ENCODE data around the gene KAT6B. TPM values are rescaled to one million over a fixed set of nuclear protein-coding genes. Genes with fewer than 3 reads are reported as not detected.

The KAT6B gene
- total RNA-seq, 1 experiment from 2014 or later: 14.9 TPM

DNA sequence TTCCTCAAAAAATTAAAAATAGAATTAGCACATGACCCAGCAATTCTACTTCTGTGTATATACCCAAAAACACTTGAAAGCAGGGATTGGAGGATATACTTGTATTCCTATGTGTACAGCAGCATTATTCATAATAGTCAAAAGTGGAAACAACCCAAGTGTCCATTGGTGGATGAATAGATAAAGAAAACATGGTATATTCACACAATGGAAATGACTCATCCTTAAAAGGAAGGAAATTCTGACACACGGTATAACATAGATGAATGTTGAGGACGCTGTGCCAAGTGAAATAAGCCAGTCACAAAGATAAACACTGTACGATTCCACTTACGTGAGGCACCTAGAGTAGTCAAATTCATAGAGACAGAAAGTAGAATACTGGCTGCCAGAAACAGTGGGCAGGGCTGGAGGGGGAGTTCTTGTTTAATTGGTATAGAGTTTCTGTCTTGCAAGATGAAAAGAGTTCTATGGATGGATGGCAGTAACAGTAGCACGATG is 26.6 kb upstream of the KAT6B start:
- no peak overlapping the region for H3K27ac Mint-ChIP-seq (ENCODE audit: unreplicated experiment)
- no peaks in the 10 kb centered on the region for H3K27me3 Mint-ChIP-seq (ENCODE audit: insufficient read depth, unreplicated experiment)
- no peaks in the 10 kb centered on the region for H3K36me3 Mint-ChIP-seq (ENCODE audit: insufficient read depth, unreplicated experiment)
- H3K4me3 Mint-ChIP-seq (ENCODE audit: unreplicated experiment): no peak overlapping the region
- intact Hi-C loops (cut with micrococcal nuclease; ENCODE audit: unreplicated experiment): no loop called here
- Histone ChIP-seq H3K9me3 (no peaks in the 10 kb centered on the region; the same call in 1 of the 2 replicates), H3K27me3 (replicated peaks; ENCODE audit: control insufficient read depth, insufficient read depth, low read length) (no peaks in the 10 kb centered on the region), H3K4me3 (ENCODE audit: low read depth, low read length) (no peak overlapping the region), H3K4me1 (no peaks in the 10 kb centered on the region), H3K36me3 (ENCODE audit: control insufficient read depth, insufficient read depth, low read length) (no peaks in the 10 kb centered on the region)
- TF ChIP-seq, protein P1, sequence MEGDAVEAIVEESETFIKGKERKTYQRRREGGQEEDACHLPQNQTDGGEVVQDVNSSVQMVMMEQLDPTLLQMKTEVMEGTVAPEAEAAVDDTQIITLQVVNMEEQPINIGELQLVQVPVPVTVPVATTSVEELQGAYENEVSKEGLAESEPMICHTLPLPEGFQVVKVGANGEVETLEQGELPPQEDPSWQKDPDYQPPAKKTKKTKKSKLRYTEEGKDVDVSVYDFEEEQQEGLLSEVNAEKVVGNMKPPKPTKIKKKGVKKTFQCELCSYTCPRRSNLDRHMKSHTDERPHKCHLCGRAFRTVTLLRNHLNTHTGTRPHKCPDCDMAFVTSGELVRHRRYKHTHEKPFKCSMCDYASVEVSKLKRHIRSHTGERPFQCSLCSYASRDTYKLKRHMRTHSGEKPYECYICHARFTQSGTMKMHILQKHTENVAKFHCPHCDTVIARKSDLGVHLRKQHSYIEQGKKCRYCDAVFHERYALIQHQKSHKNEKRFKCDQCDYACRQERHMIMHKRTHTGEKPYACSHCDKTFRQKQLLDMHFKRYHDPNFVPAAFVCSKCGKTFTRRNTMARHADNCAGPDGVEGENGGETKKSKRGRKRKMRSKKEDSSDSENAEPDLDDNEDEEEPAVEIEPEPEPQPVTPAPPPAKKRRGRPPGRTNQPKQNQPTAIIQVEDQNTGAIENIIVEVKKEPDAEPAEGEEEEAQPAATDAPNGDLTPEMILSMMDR (IDR thresholded peaks at IDR 0.05; ENCODE audit: insufficient read depth in 1 of 2, low read depth in 1 of 2, low read length in 1 of 2, severe bottlenecking in 1 of 2, unreplicated experiment in 1 of 2): no peak
- ChIA-PET CTCF (no interaction called here), POLR2A (no interaction called here)
- DNase-seq: no peak
- H3K9me3 Mint-ChIP-seq (ENCODE audit: unreplicated experiment): no peaks in the 10 kb centered on the region
- BruUV-seq (replicated peaks): no TSS peak
- no peaks in the 10 kb centered on the region for H3K4me1 Mint-ChIP-seq (ENCODE audit: low read depth, unreplicated experiment)

DNA sequence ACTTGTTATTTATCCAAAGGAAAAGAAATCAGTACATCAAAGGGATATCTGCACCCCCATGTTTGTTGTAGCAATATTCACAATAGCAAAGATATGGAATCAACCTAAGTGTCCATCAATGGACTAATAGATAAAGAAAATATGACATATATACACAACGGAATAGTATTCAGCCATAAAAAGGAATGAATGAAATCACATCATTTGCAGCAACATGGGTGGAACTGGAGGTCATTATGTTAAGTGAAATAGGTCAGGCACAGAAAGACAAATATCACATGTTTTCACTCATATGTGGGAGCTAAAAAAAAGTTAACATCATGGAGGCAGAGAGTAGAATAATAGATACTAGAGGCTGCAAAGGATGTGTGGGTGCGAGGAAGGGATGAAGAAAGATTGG is 25.0 kb upstream of the KAT6B start:
- ChIA-PET CTCF (no interaction called here), POLR2A (no interaction called here)
- no peak for DNase-seq
- H3K27me3 Mint-ChIP-seq (ENCODE audit: insufficient read depth, unreplicated experiment): no peaks in the 10 kb centered on the region
- H3K4me3 Mint-ChIP-seq (ENCODE audit: unreplicated experiment): no peak overlapping the region
- no peaks in the 10 kb centered on the region for H3K4me1 Mint-ChIP-seq (ENCODE audit: low read depth, unreplicated experiment)
- H3K27ac Mint-ChIP-seq (ENCODE audit: unreplicated experiment): no peak overlapping the region
- BruUV-seq (replicated peaks): no TSS peak
- Histone ChIP-seq H3K4me1 (no peaks in the 10 kb centered on the region), H3K27me3 (replicated peaks; ENCODE audit: control insufficient read depth, insufficient read depth, low read length) (no peaks in the 10 kb centered on the region), H3K4me3 (ENCODE audit: low read depth, low read length) (no peak overlapping the region), H3K9me3 (no peaks in the 10 kb centered on the region; the same call in 1 of the 2 replicates), H3K36me3 (ENCODE audit: control insufficient read depth, insufficient read depth, low read length) (no peaks in the 10 kb centered on the region)
- intact Hi-C loops (cut with micrococcal nuclease; ENCODE audit: unreplicated experiment): no loop called here
- H3K9me3 Mint-ChIP-seq (ENCODE audit: unreplicated experiment): no peaks in the 10 kb centered on the region
- H3K36me3 Mint-ChIP-seq (ENCODE audit: insufficient read depth, unreplicated experiment): no peaks in the 10 kb centered on the region
- TF ChIP-seq, protein P1 (IDR thresholded peaks at IDR 0.05; ENCODE audit: insufficient read depth in 1 of 2, low read depth in 1 of 2, low read length in 1 of 2, severe bottlenecking in 1 of 2, unreplicated experiment in 1 of 2): no peak

DNA sequence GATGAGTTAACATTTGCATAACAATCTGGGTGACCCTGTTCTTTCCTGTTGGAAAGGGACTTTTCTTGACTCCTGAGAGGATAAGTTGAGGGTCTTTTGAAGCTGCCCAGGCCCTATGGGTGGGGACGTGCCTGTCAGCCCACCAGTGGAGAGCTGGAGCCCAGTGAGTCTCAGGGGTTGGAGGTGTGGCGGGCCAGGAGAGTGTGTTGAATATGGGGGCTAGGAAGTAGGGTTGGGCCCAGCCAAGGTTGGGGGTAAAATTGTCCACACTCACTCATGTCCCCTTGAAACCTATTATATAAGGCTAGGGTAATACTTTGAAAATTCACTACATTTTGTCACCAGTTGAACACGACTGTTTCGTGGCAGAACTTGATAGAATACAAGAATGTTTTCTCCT is 17.9 kb upstream of the KAT6B start:
- H3K9me3 Mint-ChIP-seq (ENCODE audit: unreplicated experiment): no peaks in the 10 kb centered on the region
- H3K4me1 Mint-ChIP-seq (ENCODE audit: low read depth, unreplicated experiment): no peaks in the 10 kb centered on the region
- no peak overlapping the region for H3K27ac Mint-ChIP-seq (ENCODE audit: unreplicated experiment)
- no peaks in the 10 kb centered on the region for H3K36me3 ChIP-seq (ENCODE audit: control insufficient read depth, insufficient read depth, low read length)
- CTCF ChIA-PET: no interaction called here
- H3K36me3 Mint-ChIP-seq (ENCODE audit: insufficient read depth, unreplicated experiment): no peaks in the 10 kb centered on the region
- TF ChIP-seq, protein P1 (IDR thresholded peaks at IDR 0.05; ENCODE audit: insufficient read depth in 1 of 2, low read depth in 1 of 2, low read length in 1 of 2, severe bottlenecking in 1 of 2, unreplicated experiment in 1 of 2): no peak
- DNase-seq: no peak
- H3K27me3 ChIP-seq (replicated peaks; ENCODE audit: control insufficient read depth, insufficient read depth, low read length): no peaks in the 10 kb centered on the region
- no peaks in the 10 kb centered on the region for H3K27me3 Mint-ChIP-seq (ENCODE audit: insufficient read depth, unreplicated experiment)
- intact Hi-C loops (cut with micrococcal nuclease; ENCODE audit: unreplicated experiment): no loop called here
- no TSS peak for BruUV-seq (replicated peaks)
- no peak overlapping the region for H3K4me3 ChIP-seq (ENCODE audit: low read depth, low read length)
- no peaks in the 10 kb centered on the region for H3K4me1 ChIP-seq
- POLR2A ChIA-PET: no interaction called here
- no peak overlapping the region for H3K4me3 Mint-ChIP-seq (ENCODE audit: unreplicated experiment)
- 0 out of 2 replicates have a peak, but pooled peaks cover 3% of the 10 kb centered on the region for H3K9me3 ChIP-seq
